Activated CD4-positive, alpha-beta T cell treated with anti-CD3 and anti-CD28 coated beads for 36 hours (primary cell): ENCODE results near the gene MEX3B. TPM values are rescaled to one million over a fixed set of nuclear protein-coding genes. Genes with fewer than 3 reads are reported as not detected.
"Not testable (repeated sequence)": the region's sequence is repeated elsewhere in the genome, so short reads cannot be mapped to it uniquely, and the experiment has no call there.

ENCODE experiments used
- ATAC-seq: fragments of 200-7000 bp; cut with Tn5 transposase; one replicate; pipeline ENCODE4 v1.10.0; 2021; ENCODE audit warnings: mild to moderate bottlenecking, moderate library complexity
- CTCF ChIA-PET: fragments of 350-600 bp; sonication (Branson Sonifier 250); formaldehyde crosslinking; loops from one replicate; lab custom pipeline; 2021; ENCODE audit warnings: antibody characterized with exemption; lab: Charles Lee
- POLR2A ChIA-PET: fragments of 350-600 bp; sonication (Branson Sonifier 250); formaldehyde crosslinking; loops from one replicate; lab custom pipeline; 2021; ENCODE audit warnings: antibody characterized with exemption, inconsistent platforms; lab: Charles Lee
- DNase-seq: peaks from one replicate; pipeline ENCODE4 v3.0.0-alpha.2; 2020
- H3K27ac Mint-ChIP-seq: one replicate; pipeline ENCODE4 v1.8.0; 2021; ENCODE audit warnings: mixed read lengths
- H3K27me3 Mint-ChIP-seq: one replicate; pipeline ENCODE4 v1.8.0; 2021; ENCODE audit warnings: mixed read lengths
- H3K36me3 Mint-ChIP-seq: one replicate; pipeline ENCODE4 v1.8.0; 2021; ENCODE audit warnings: low read depth, mixed read lengths
- H3K4me1 Mint-ChIP-seq: one replicate; pipeline ENCODE4 v1.8.0; 2021; ENCODE audit warnings: mixed read lengths
- H3K4me3 Mint-ChIP-seq: one replicate; pipeline ENCODE4 v1.8.0; 2021; ENCODE audit warnings: mild to moderate bottlenecking, moderate library complexity, mixed read lengths
- H3K9me3 Mint-ChIP-seq: one replicate; pipeline ENCODE4 v1.8.0; 2021; ENCODE audit warnings: low read depth, mixed read lengths
- intact Hi-C, 2 experiments: fragments of 100-400 bp; cut with DNase I in 1 of 2; cut with micrococcal nuclease in 1 of 2; formaldehyde crosslinking; loops; one replicate each; pipeline versions ENCODE4 v1.14.2 to v1.15.1; 2022 to 2024; cut with DNase I, micrococcal nuclease
- total RNA-seq, 2 experiments: library from RNA; stranded (reverse); gene quantifications; one replicate each; pipeline ENCODE4 v1.2.3, GENCODE V29; 2021

MEX3B gene
- total RNA-seq, 2 experiments from 2014 or later, result 1.2 to 1.3 TPM

DNA sequence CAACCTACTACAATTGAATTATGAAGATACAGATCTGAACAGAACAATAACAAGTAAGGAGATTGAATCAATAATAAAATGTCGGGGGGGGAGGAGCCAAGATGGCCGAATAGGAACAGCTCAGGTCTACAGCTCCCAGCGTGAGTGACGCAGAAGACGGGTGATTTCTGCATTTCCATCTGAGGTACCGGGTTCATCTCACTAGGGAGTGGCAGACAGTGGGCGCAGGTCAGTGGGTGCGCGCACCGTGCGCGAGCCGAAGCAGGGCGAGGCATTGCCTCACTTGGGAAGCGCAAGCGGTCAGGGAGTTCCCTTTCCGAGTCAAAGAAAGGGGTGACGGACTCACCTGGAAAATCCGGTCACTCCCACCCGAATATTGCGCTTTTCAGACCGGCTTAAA, 50.7 kb downstream of the MEX3B start:
- peak overlapping the region; percentile 58 for H3K4me3 Mint-ChIP-seq
- not testable (repeated sequence) for H3K36me3 Mint-ChIP-seq

DNA sequence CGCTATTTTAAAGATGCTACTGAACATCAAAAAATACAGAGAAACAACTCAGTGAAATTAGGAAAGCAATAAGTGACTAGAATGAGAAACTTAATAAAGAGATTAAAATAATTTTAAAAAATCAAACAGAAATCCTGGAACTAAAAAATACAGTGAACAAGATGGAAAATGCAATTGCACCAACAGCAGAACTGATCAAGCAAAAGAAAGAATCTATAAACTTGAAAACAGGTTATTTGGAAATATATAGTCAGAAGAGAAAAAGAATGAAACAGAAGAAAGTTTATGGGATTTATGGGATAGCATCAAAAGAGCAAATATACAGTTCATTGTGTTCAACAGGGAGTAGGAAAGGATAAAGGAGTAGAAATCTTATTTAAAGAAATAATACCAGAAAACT, 53.3 kb downstream of the MEX3B start:
- intact Hi-C loops, result no loop called here
- Mint-ChIP-seq H3K36me3 (peaks cover 5% of the 10 kb centered on the region), H3K27me3 (peaks cover 11% of the 10 kb centered on the region), H3K9me3 (peaks cover 9% of the 10 kb centered on the region), H3K4me1 (peaks cover 2% of the 10 kb centered on the region), H3K4me3 (no peak overlapping the region), H3K27ac (no peak overlapping the region)
- ChIA-PET POLR2A (no interaction called here), CTCF (no interaction called here)
- DNase-seq (no peak), ATAC-seq (no peak)

More for the DNA sequence above, 50.7 kb downstream of the MEX3B start:
- intact Hi-C loops, ATAC-seq, H3K27me3 Mint-ChIP-seq, H3K27ac Mint-ChIP-seq, CTCF ChIA-PET, H3K4me1 Mint-ChIP-seq, H3K9me3 Mint-ChIP-seq: not testable (repeated sequence)
- POLR2A ChIA-PET, result interaction anchor here (0.7 kb wide), 1 partner anchor 122 kb away, joined by 3 read pairs; no protein-coding TSS in a partner anchor
- DNase-seq, result peak; percentile 10

Other genes with a start within 250 kb of the MEX3B start
- 10 to 100 TPM; 25.0 to 30.2 TPM for gene EFL1, start 216.7 kb upstream of the MEX3B start, total RNA-seq
- 1 to 10 TPM; 4.4 to 6.9 TPM for gene SAXO2, start 216.8 kb upstream of the MEX3B start, total RNA-seq